ENCODE measurements around the gene B3GNT5.

GRCh38 chr3:183261151-183261724 is 8.2 kb downstream of the B3GNT5 start:
- no peak for TF ChIP-seq CTCF (IDR thresholded peaks at IDR 0.05; ENCODE audit: poor library complexity)
- no peak for TF ChIP-seq EZH2phosphoT487 (IDR thresholded peaks at IDR 0.05; ENCODE audit: low read depth, severe bottlenecking, unreplicated experiment)

All from hepatocyte (in vitro differentiated cells).